ENCODE results near the gene ERCC1. TPM values are rescaled to one million over a fixed set of nuclear protein-coding genes. Genes with fewer than 3 reads are reported as not detected.

The ERCC1 gene
- total RNA-seq, 1 experiment from 2014 or later, result 103 TPM

DNA sequence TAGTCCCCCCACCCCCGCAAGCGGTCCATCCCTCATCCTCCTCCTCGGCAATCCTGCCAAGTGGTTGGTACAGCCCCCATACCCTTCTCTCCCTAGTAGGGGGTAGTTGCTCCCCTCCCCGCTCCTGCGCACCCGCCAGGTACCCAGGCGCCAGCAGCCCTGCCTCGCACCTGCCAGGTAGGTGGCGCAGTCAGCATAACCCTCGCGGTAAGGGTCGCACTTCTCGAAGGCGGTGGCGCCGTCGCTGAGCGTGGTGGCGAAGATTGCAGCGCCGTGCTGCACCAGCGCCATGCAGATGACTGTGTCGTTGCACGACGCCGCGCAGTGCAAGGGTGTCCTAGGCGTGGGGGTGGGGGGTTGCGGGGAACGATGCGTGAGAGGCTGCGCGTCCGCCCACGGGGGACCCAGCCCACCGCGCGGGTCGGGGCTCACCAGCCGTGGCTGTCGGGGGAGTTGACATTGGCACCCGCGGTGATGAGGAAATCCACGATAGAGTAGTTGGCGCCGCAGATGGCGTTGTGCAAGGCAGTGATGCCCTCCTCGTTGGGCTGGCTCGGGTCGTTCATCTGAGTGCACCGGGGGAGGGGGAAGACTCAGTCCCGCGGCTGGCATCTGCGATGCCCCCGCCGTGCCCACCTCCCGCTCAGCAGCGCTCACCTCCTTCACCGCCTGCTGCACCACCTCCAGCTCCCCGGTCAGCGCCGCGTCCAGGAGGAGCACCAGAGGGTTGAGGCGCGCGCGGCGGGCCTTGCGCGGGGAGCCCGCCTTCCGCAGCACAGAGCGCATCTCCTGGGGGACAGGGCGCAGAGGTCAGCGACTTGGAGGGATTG is 38.1 kb downstream of the ERCC1 start:
- no TSS peak for BruUV-seq (replicated peaks)
- no peak overlapping the region for H3K27ac ChIP-seq (ENCODE audit: low read depth, low read length)
- H4K20me1 ChIP-seq (ENCODE audit: insufficient read depth), result no peaks in the 10 kb centered on the region
- no peaks in the 10 kb centered on the region for H3K4me1 ChIP-seq (ENCODE audit: control insufficient read depth in 1 of 2, insufficient read depth in 2 of 2, low read length in 2 of 2)
- no peak for TF ChIP-seq POLR2A (IDR thresholded peaks at IDR 0.05; ENCODE audit: borderline replicate concordance, extremely low read depth, insufficient read depth, insufficient read length)
- TF ChIP-seq SP1 (IDR thresholded peaks at IDR 0.05; ENCODE audit: low read depth), result no peak
- TF ChIP-seq, protein P1, sequence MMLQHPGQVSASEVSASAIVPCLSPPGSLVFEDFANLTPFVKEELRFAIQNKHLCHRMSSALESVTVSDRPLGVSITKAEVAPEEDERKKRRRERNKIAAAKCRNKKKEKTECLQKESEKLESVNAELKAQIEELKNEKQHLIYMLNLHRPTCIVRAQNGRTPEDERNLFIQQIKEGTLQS (IDR thresholded peaks at IDR 0.05), result no peak
- TF ChIP-seq, protein P2, sequence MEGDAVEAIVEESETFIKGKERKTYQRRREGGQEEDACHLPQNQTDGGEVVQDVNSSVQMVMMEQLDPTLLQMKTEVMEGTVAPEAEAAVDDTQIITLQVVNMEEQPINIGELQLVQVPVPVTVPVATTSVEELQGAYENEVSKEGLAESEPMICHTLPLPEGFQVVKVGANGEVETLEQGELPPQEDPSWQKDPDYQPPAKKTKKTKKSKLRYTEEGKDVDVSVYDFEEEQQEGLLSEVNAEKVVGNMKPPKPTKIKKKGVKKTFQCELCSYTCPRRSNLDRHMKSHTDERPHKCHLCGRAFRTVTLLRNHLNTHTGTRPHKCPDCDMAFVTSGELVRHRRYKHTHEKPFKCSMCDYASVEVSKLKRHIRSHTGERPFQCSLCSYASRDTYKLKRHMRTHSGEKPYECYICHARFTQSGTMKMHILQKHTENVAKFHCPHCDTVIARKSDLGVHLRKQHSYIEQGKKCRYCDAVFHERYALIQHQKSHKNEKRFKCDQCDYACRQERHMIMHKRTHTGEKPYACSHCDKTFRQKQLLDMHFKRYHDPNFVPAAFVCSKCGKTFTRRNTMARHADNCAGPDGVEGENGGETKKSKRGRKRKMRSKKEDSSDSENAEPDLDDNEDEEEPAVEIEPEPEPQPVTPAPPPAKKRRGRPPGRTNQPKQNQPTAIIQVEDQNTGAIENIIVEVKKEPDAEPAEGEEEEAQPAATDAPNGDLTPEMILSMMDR (IDR thresholded peaks at IDR 0.05 in 2 of 3, conservative IDR thresholded peaks at IDR 0.05 in 1 of 3; ENCODE audit: borderline replicate concordance in 1 of 3, insufficient read depth in 1 of 3, low read depth in 2 of 3, low read length in 2 of 3), result no peak
- H3K4me3 ChIP-seq (replicated peaks in 1 of 2; ENCODE audit: low read depth in 1 of 2, low read length in 2 of 2), result no peak overlapping the region
- ChIA-PET CTCF (no interaction called here), POLR2A (interaction anchor here (0.9 kb wide), 1 partner anchor 9 kb away, joined by 3 read pairs; no protein-coding TSS in a partner anchor), RAD21 (ENCODE audit: low non-redundant PET in 1 of 2, low total read pairs in 2 of 2, uncharacterized antibody in 2 of 2, unreplicated experiment in 2 of 2) (no interaction called here)
- no peaks in the 10 kb centered on the region for H3K27me3 ChIP-seq (ENCODE audit: insufficient read depth, low read length)
- H3K9me2 ChIP-seq (ENCODE audit: insufficient read depth), result no peaks in the 10 kb centered on the region
- DNase-seq (ENCODE audit: low read depth, low spot score), result no peak
- 0 out of 2 replicates have a peak, but pooled peaks have one; percentile 11 for ATAC-seq
- no peaks in the 10 kb centered on the region; a peak in 1 of 4 replicates for H3K36me3 ChIP-seq (ENCODE audit: control insufficient read depth in 1 of 2, insufficient read depth in 2 of 2, low read length in 2 of 2)
- H2AFZ ChIP-seq (ENCODE audit: low read depth, low read length, poor library complexity, severe bottlenecking), result no peak overlapping the region
- H3K9ac ChIP-seq (ENCODE audit: low read length), result no peak overlapping the region
- H3K4me2 ChIP-seq (ENCODE audit: low read length), result no peak overlapping the region
- no peaks in the 10 kb centered on the region for H3K9me3 ChIP-seq (ENCODE audit: control insufficient read depth in 1 of 2, insufficient read depth in 1 of 2, low read depth in 1 of 2, low read length in 2 of 2)
- intact Hi-C loops (cut with micrococcal nuclease), result no loop called here
- no peaks in the 10 kb centered on the region for H3K79me2 ChIP-seq (ENCODE audit: insufficient read depth, low read length)

DNA sequence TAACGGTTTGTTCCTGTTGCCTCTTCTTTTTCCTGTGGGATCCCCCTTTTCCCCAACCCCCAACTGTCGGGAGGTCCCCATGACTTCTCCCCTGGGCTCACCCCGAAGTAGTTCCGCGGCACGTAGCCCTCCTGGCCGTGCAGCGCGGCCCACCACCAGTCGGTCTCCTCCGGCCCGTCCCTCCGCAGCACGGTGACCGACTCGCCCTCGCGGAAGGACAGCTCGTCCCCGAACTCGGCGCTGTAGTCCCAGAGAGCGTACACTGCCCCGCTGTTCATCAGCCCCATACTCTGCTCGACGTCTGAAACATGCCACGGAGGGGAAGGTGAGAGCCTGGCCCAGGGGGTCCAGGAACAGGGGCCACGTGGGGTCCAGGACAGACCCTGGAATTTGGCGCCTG is 41.3 kb downstream of the ERCC1 start:
- ChIA-PET CTCF (no interaction called here), POLR2A (interaction anchor here (0.6 kb wide), 1 partner anchor 125 kb away, joined by 5 read pairs; no protein-coding TSS in a partner anchor), RAD21 (ENCODE audit: low non-redundant PET in 1 of 2, low total read pairs in 2 of 2, uncharacterized antibody in 2 of 2, unreplicated experiment in 2 of 2) (no interaction called here)
- H3K4me3 ChIP-seq (replicated peaks in 1 of 2; ENCODE audit: low read depth in 1 of 2, low read length in 2 of 2), result no peak overlapping the region
- intact Hi-C loops (cut with micrococcal nuclease), result no loop called here
- no peak overlapping the region for H2AFZ ChIP-seq (ENCODE audit: low read depth, low read length, poor library complexity, severe bottlenecking)
- ATAC-seq, result no peak
- H3K36me3 ChIP-seq (ENCODE audit: control insufficient read depth in 1 of 2, insufficient read depth in 2 of 2, low read length in 2 of 2), result no peaks in the 10 kb centered on the region; a peak in 1 of 4 replicates
- TF ChIP-seq ZFX (IDR thresholded peaks at IDR 0.05), result no peak
- no peak for TF ChIP-seq JUND (IDR thresholded peaks at IDR 0.05)
- TF ChIP-seq EZH2phosphoT487 (IDR thresholded peaks at IDR 0.05; ENCODE audit: borderline replicate concordance), result no peak
- no peak for TF ChIP-seq POLR2A (IDR thresholded peaks at IDR 0.05; ENCODE audit: borderline replicate concordance, extremely low read depth, insufficient read depth, insufficient read length)
- TF ChIP-seq SRF (IDR thresholded peaks at IDR 0.05; ENCODE audit: low read depth), result no peak
- TF ChIP-seq, protein P2 (IDR thresholded peaks at IDR 0.05 in 2 of 3, conservative IDR thresholded peaks at IDR 0.05 in 1 of 3; ENCODE audit: borderline replicate concordance in 1 of 3, insufficient read depth in 1 of 3, low read depth in 2 of 3, low read length in 2 of 3), result no peak
- no peak for TF ChIP-seq TCF7L2 (IDR thresholded peaks at IDR 0.05; ENCODE audit: borderline replicate concordance, extremely low read depth, insufficient read depth, insufficient read length)
- no peak for TF ChIP-seq YY1 (IDR thresholded peaks at IDR 0.05; ENCODE audit: extremely low read depth, insufficient replicate concordance, low read depth, low read length)
- no peak for TF ChIP-seq ZNF274 (IDR thresholded peaks at IDR 0.05; ENCODE audit: low read depth, low read length)
- H4K20me1 ChIP-seq (ENCODE audit: insufficient read depth), result no peaks in the 10 kb centered on the region
- no peak overlapping the region for H3K27ac ChIP-seq (ENCODE audit: low read depth, low read length)
- H3K79me2 ChIP-seq (ENCODE audit: insufficient read depth, low read length), result no peaks in the 10 kb centered on the region
- no peak for DNase-seq (ENCODE audit: low read depth, low spot score)
- no TSS peak for BruUV-seq (replicated peaks)
- H3K4me2 ChIP-seq (ENCODE audit: low read length), result no peak overlapping the region
- H3K9me3 ChIP-seq (ENCODE audit: control insufficient read depth in 1 of 2, insufficient read depth in 1 of 2, low read depth in 1 of 2, low read length in 2 of 2), result no peaks in the 10 kb centered on the region
- no peaks in the 10 kb centered on the region for H3K27me3 ChIP-seq (ENCODE audit: insufficient read depth, low read length)
- no peaks in the 10 kb centered on the region for H3K9me2 ChIP-seq (ENCODE audit: insufficient read depth)
- peaks cover 0 to 2% of the 10 kb centered on the region in 2 experiments; a peak in 1 of 4 replicates for H3K4me1 ChIP-seq (ENCODE audit: control insufficient read depth in 1 of 2, insufficient read depth in 2 of 2, low read length in 2 of 2)
- H3K9ac ChIP-seq (ENCODE audit: low read length), result no peak overlapping the region
